B cell (primary cell): ENCODE measurements around the gene BTRC. TPM values are rescaled to one million over a fixed set of nuclear protein-coding genes. Genes with fewer than 3 reads are reported as not detected.

Experiments used
- ATAC-seq: fragments of 200-7000 bp; cut with Tn5 transposase; one replicate; pipeline ENCODE4 v1.10.0; 2021; ENCODE audit warnings: low read depth, mild to moderate bottlenecking, moderate number of reproducible peaks, moderate library complexity
- CTCF ChIA-PET: fragments of 350-600 bp; sonication (Branson Sonifier 250); formaldehyde crosslinking; loops from one replicate; lab custom pipeline; 2021; ENCODE audit warnings: antibody characterized with exemption, inconsistent platforms; lab: Charles Lee
- POLR2A ChIA-PET: fragments of 350-600 bp; sonication (Branson Sonifier 250); formaldehyde crosslinking; loops from one replicate; lab custom pipeline; 2021; ENCODE audit warnings: antibody characterized with exemption; lab: Charles Lee
- DNase-seq: peaks from one replicate; pipeline ENCODE4 v3.0.0; 2013
- H2AFZ ChIP-seq: 2 replicates; pipeline ENCODE4 v1.6.1; 2012; ENCODE audit warnings: mild to moderate bottlenecking, low read depth, low read length; ENCODE audit not compliant: insufficient read depth, poor library complexity, severe bottlenecking
- H3K27ac ChIP-seq, 2 donors: 1 replicate in 1 of 2; 2 replicates in 1 of 2; pipeline ENCODE4 v1.5.1; 2012 to 2013; ENCODE audit warnings: low read length in 2 of 2, mild to moderate bottlenecking in 2 of 2, moderate library complexity in 1 of 2
- H3K27me3 ChIP-seq, 4 experiments: fragments of 200-600 bp in 1 of 4; sonication (generic) in 1 of 4; replicated peaks in 1 of 4; 1 replicate in 2 of 4; 2 replicates in 2 of 4; pipeline versions ENCODE4 v1.6.1 to v1.7.0; 2013 to 2016; ENCODE audit warnings: low read length in 3 of 4, mild to moderate bottlenecking in 2 of 4, mixed read lengths in 1 of 4, moderate library complexity in 1 of 4; ENCODE audit not compliant: insufficient read depth in 4 of 4, control insufficient read depth in 3 of 4; ENCODE audit errors: control extremely low read depth in 1 of 4
- H3K36me3 ChIP-seq, 2 experiments: replicated peaks in 1 of 2; 1 replicate in 1 of 2; 2 replicates in 1 of 2; pipeline versions ENCODE4 v1.6.1 to v1.7.1; 2013; ENCODE audit warnings: low read length in 1 of 2; ENCODE audit not compliant: insufficient read depth in 2 of 2, control insufficient read depth in 1 of 2; ENCODE audit errors: control extremely low read depth in 1 of 2, extremely low read depth in 1 of 2
- H3K4me1 ChIP-seq, 2 donors: fragments of 200-600 bp in 1 of 2; sonication (generic) in 1 of 2; 1 replicate in 1 of 2; 2 replicates in 1 of 2; pipeline versions ENCODE4 v1.5.1 to v1.6.1; 2013 to 2017; ENCODE audit warnings: low read length in 2 of 2; ENCODE audit not compliant: control insufficient read depth in 2 of 2, insufficient read depth in 2 of 2
- H3K4me2 ChIP-seq: replicated peaks from 2 replicates; pipeline ENCODE3; 2012; ENCODE audit warnings: mild to moderate bottlenecking, low read depth, low read length; ENCODE audit not compliant: poor library complexity, severe bottlenecking
- H3K4me3 ChIP-seq, 5 experiments: fragments of 200-600 bp in 1 of 5; sonication (generic) in 1 of 5; 1 replicate in 3 of 5; 2 replicates in 2 of 5; pipeline versions ENCODE4 v1.5.1 to v1.7.0; 2011 to 2016; ENCODE audit warnings: low read length in 4 of 5, mild to moderate bottlenecking in 4 of 5, low read depth in 2 of 5, control low read depth in 1 of 5, moderate library complexity in 1 of 5; ENCODE audit not compliant: insufficient read depth in 1 of 5; ENCODE audit errors: control extremely low read depth in 1 of 5, extremely low read depth in 1 of 5
- H3K79me2 ChIP-seq: fragments of 200-600 bp; sonication (generic); one replicate; pipeline ENCODE4 v1.6.0; 2016; ENCODE audit warnings: low read length; ENCODE audit not compliant: control insufficient read depth, insufficient read depth
- H3K9ac ChIP-seq: fragments of 200-600 bp; sonication (generic); 2 replicates; pipeline ENCODE4 v1.6.1; 2017; ENCODE audit warnings: mild to moderate bottlenecking, low read length, moderate library complexity
- H3K9me3 ChIP-seq, 3 donors: one replicate each; pipeline versions ENCODE4 v1.6.1 to v1.7.1; 2013; ENCODE audit warnings: low read length in 2 of 3; ENCODE audit not compliant: control insufficient read depth in 2 of 3, insufficient read depth in 1 of 3; ENCODE audit errors: control extremely low read depth in 1 of 3
- H4K20me1 ChIP-seq: 2 replicates; pipeline ENCODE4 v1.6.0; 2012; ENCODE audit warnings: mild to moderate bottlenecking, low read length; ENCODE audit not compliant: insufficient read depth, control insufficient read depth, poor library complexity, severe bottlenecking
- H3K27ac Mint-ChIP-seq: one replicate; pipeline ENCODE4 v1.8.0; 2021; ENCODE audit warnings: mixed read lengths
- H3K27me3 Mint-ChIP-seq: one replicate; pipeline ENCODE4 v1.8.0; 2021; ENCODE audit warnings: mixed read lengths
- H3K4me1 Mint-ChIP-seq: one replicate; pipeline ENCODE4 v1.8.0; 2021; ENCODE audit warnings: mixed read lengths
- H3K4me3 Mint-ChIP-seq: one replicate; pipeline ENCODE4 v1.8.0; 2021; ENCODE audit warnings: mixed read lengths
- H3K9me3 Mint-ChIP-seq: one replicate; pipeline ENCODE4 v1.8.0; 2022; ENCODE audit warnings: mixed read lengths; ENCODE audit not compliant: insufficient read depth
- EZH2 ChIP-seq: IDR thresholded peaks from 2 replicates; pipeline ENCODE4 v1.6.1; 2012; ENCODE audit warnings: borderline replicate concordance, low read depth, mild to moderate bottlenecking, moderate library complexity, low read length; ENCODE audit not compliant: insufficient read depth, poor library complexity, severe bottlenecking
- whole genome bisulfite sequencing: methylation state at CpG from one replicate; pipeline ENCODE4 v1.1.5; 2013; ENCODE audit warnings: missing lambda C conversion rate; ENCODE audit not compliant: insufficient coverage; 5-methylcytosine and 5-hydroxymethylcytosine counted together
- intact Hi-C: fragments of 100-400 bp; cut with micrococcal nuclease; formaldehyde crosslinking; loops from one replicate; pipeline ENCODE4 v1.10.0; 2022
- polyA plus RNA-seq: library from polyadenylated mRNA; depleted of rRNA; stranded (reverse); fragments of >200 nt; gene quantifications from 2 replicates; pipeline ENCODE4 v1.2.3, GENCODE V29; 2012
- total RNA-seq, 2 donors: library from RNA; stranded (reverse); fragments of 120-200 nt in 1 of 2; gene quantifications; 1 replicate in 1 of 2; 2 replicates in 1 of 2; pipeline versions ENCODE4 v1.2.3 to v1.2.4, GENCODE V29; 2013 to 2022
- TF ChIP-seq, protein P1 (sequence below): fragments of 200-600 bp; IDR thresholded peaks from one replicate; pipeline ENCODE4 v1.8.0; 2022; ENCODE audit warnings: antibody characterized with exemption, mild to moderate bottlenecking

Gene BTRC
- total and polyA plus RNA-seq, 2 donors (not counting 1 experiment from before 2014, with no cell fraction given), result 4.3 to 21.9 TPM

GRCh38 chr10:101513733-101514132 is 159.8 kb downstream of the BTRC start:
- intact Hi-C loops, result no loop called here
- no peak overlapping the region for H3K4me3 Mint-ChIP-seq
- peaks cover 0 to 3% (median 1%) of the 10 kb centered on the region in 3 donors for H3K9me3 ChIP-seq
- H3K27me3 Mint-ChIP-seq, result no peaks in the 10 kb centered on the region
- no peak overlapping the region for H3K27ac ChIP-seq
- no peaks in the 10 kb centered on the region for H3K79me2 ChIP-seq
- no peaks in the 10 kb centered on the region for H3K4me1 ChIP-seq
- H3K27ac Mint-ChIP-seq, result no peak overlapping the region
- H3K27me3 ChIP-seq, result no peaks in the 10 kb centered on the region
- H3K9me3 Mint-ChIP-seq, result no peaks in the 10 kb centered on the region
- ChIA-PET CTCF (interaction anchor here (0.7 kb wide), 1 partner anchor 64 kb away, joined by 5 read pairs; no protein-coding TSS in a partner anchor), POLR2A (no interaction called here)
- H3K4me1 Mint-ChIP-seq, result no peaks in the 10 kb centered on the region
- H2AFZ ChIP-seq, result no peak overlapping the region
- H4K20me1 ChIP-seq, result no peaks in the 10 kb centered on the region
- no peak for TF ChIP-seq EZH2
- TF ChIP-seq, protein P1, sequence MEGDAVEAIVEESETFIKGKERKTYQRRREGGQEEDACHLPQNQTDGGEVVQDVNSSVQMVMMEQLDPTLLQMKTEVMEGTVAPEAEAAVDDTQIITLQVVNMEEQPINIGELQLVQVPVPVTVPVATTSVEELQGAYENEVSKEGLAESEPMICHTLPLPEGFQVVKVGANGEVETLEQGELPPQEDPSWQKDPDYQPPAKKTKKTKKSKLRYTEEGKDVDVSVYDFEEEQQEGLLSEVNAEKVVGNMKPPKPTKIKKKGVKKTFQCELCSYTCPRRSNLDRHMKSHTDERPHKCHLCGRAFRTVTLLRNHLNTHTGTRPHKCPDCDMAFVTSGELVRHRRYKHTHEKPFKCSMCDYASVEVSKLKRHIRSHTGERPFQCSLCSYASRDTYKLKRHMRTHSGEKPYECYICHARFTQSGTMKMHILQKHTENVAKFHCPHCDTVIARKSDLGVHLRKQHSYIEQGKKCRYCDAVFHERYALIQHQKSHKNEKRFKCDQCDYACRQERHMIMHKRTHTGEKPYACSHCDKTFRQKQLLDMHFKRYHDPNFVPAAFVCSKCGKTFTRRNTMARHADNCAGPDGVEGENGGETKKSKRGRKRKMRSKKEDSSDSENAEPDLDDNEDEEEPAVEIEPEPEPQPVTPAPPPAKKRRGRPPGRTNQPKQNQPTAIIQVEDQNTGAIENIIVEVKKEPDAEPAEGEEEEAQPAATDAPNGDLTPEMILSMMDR, result no peak
- ATAC-seq, result no peak
- no peaks in the 10 kb centered on the region for H3K36me3 ChIP-seq
- no CpG with 5 or more reads among the region's 2 CpGs for WGBS
- no peak overlapping the region for H3K4me3 ChIP-seq
- H3K4me2 ChIP-seq, result no peak overlapping the region
- DNase-seq, result no peak
- no peak overlapping the region for H3K9ac ChIP-seq

DNA sequence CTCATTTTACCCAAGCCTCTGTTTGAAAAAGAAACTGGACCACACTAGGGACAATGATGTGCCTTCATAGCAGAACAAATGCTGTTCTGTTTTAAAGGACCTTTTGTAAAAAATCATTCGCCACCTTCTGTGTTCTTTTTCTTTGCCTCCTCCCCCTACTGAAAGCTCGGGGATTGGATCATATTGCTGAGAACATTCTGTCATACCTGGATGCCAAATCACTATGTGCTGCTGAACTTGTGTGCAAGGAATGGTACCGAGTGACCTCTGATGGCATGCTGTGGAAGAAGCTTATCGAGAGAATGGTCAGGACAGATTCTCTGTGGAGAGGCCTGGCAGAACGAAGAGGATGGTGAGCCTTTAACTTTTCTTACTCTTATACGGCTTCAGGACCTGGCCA is 171.9 kb downstream of the BTRC start:
- Mint-ChIP-seq H3K9me3 (no peaks in the 10 kb centered on the region), H3K27ac (no peak overlapping the region), H3K4me1 (no peaks in the 10 kb centered on the region), H3K27me3 (no peaks in the 10 kb centered on the region), H3K4me3 (no peak overlapping the region)
- Histone ChIP-seq H3K36me3 (peaks cover 0 to 4% of the 10 kb centered on the region in 2 experiments), H3K79me2 (no peaks in the 10 kb centered on the region), H3K4me2 (no peak overlapping the region), H3K9me3 (no peaks in the 10 kb centered on the region), H2AFZ (no peak overlapping the region), H4K20me1 (no peaks in the 10 kb centered on the region), H3K27me3 (no peaks in the 10 kb centered on the region), H3K4me1 (no peaks in the 10 kb centered on the region), H3K9ac (no peak overlapping the region), H3K4me3 (no peak overlapping the region), H3K27ac (no peak overlapping the region)
- intact Hi-C loops, result no loop called here
- ChIA-PET CTCF (interaction anchor here (1.0 kb wide), 2 partner anchors 11 to 16 kb away, joined by 3 read pairs; no protein-coding TSS in a partner anchor), POLR2A (no interaction called here)
- 94% methylated on average over 2 of the region's 6 CpGs for WGBS
- no peak for TF ChIP-seq EZH2
- TF ChIP-seq, protein P1, result no peak
- no peak for DNase-seq
- ATAC-seq, result no peak
